Adrenal gland (tissue), 5 donors: ENCODE data around the gene PTPN1.

Experiments
- CTCF ChIP-seq, 6 experiments: fragments of 450-650 bp in 4 of 6; fragments of 200-600 bp in 2 of 6; sonication (generic) in 1 of 6; IDR thresholded peaks; 1 replicate in 5 of 6; 2 replicates in 1 of 6; pipeline versions ENCODE4 v1.5.1 to v1.8.0; 2016 to 2021; ENCODE audit warnings: antibody characterized with exemption in 6 of 6, mild to moderate bottlenecking in 2 of 6, moderate library complexity in 1 of 6
- POLR2A ChIP-seq, 2 donors: fragments of 450-650 bp; IDR thresholded peaks; one replicate each; pipeline ENCODE4 v1.6.1; 2017; ENCODE audit warnings: antibody characterized with exemption in 2 of 2, mild to moderate bottlenecking in 2 of 2, moderate library complexity in 1 of 2
- donor health status: DM: no; HTN: no; CAD: no.

- no peak for TF ChIP-seq CTCF (IDR thresholded peaks at IDR 0.05)
- TF ChIP-seq POLR2A (IDR thresholded peaks at IDR 0.05): no peak
Measured at GRCh38 chr20:50516935-50517816, 7.0 kb downstream of the PTPN1 start.
